ENCODE data around the gene BCS1L. TPM values are rescaled to one million over a fixed set of nuclear protein-coding genes. Genes with fewer than 3 reads are reported as not detected.
"Not testable (repeated sequence)": the region's sequence is repeated elsewhere in the genome, so short reads cannot be mapped to it uniquely, and the experiment has no call there.

Gene BCS1L
- total RNA-seq, 1 donor from 2014 or later = 36.5 TPM

- not testable (repeated sequence) for H3K4me1 Mint-ChIP-seq (ENCODE audit: unreplicated experiment); DNase-seq (ENCODE audit: extremely low spot score, unreplicated experiment); H3K4me3 Mint-ChIP-seq (ENCODE audit: unreplicated experiment); H3K27me3 Mint-ChIP-seq (ENCODE audit: unreplicated experiment); H3K27ac Mint-ChIP-seq (ENCODE audit: unreplicated experiment); H3K9me3 Mint-ChIP-seq (ENCODE audit: unreplicated experiment)
- TF ChIP-seq CTCF (IDR thresholded peaks at IDR 0.05) = peak; percentile 87
- peaks cover 36% of the 10 kb centered on the region for H3K36me3 Mint-ChIP-seq (ENCODE audit: unreplicated experiment)
These were observed 28.0 kb downstream of the BCS1L start for GRCh38 chr2:218687400-218688060.

- H3K27ac Mint-ChIP-seq (ENCODE audit: unreplicated experiment) = no peak overlapping the region
- DNase-seq (ENCODE audit: extremely low spot score, unreplicated experiment) = no peak
- no peaks in the 10 kb centered on the region for H3K9me3 Mint-ChIP-seq (ENCODE audit: unreplicated experiment)
- no peaks in the 10 kb centered on the region for H3K27me3 Mint-ChIP-seq (ENCODE audit: unreplicated experiment)
- no peak for TF ChIP-seq CTCF (IDR thresholded peaks at IDR 0.05)
- H3K36me3 Mint-ChIP-seq (ENCODE audit: unreplicated experiment) = peaks cover 38% of the 10 kb centered on the region
- H3K4me3 Mint-ChIP-seq (ENCODE audit: unreplicated experiment) = no peak overlapping the region
- peaks cover 6% of the 10 kb centered on the region for H3K4me1 Mint-ChIP-seq (ENCODE audit: unreplicated experiment)
These were observed 31.8 kb downstream of the BCS1L start for GRCh38 chr2:218691234-218691633.

GRCh38 chr2:218694405-218695145 lies 35.1 kb downstream of the BCS1L start:
- DNase-seq (ENCODE audit: extremely low spot score, unreplicated experiment) = no peak
- Mint-ChIP-seq H3K9me3 (ENCODE audit: unreplicated experiment) (no peaks in the 10 kb centered on the region), H3K4me1 (ENCODE audit: unreplicated experiment) (peaks cover 6% of the 10 kb centered on the region), H3K36me3 (ENCODE audit: unreplicated experiment) (peaks cover 49% of the 10 kb centered on the region), H3K27me3 (ENCODE audit: unreplicated experiment) (no peaks in the 10 kb centered on the region), H3K27ac (ENCODE audit: unreplicated experiment) (peak overlapping the region; percentile 40), H3K4me3 (ENCODE audit: unreplicated experiment) (no peak overlapping the region)
- no peak for TF ChIP-seq CTCF (IDR thresholded peaks at IDR 0.05)

GRCh38 chr2:218698885-218699284 lies 39.4 kb downstream of the BCS1L start:
- no peak overlapping the region for H3K4me3 Mint-ChIP-seq (ENCODE audit: unreplicated experiment)
- no peak for DNase-seq (ENCODE audit: extremely low spot score, unreplicated experiment)
- TF ChIP-seq CTCF (IDR thresholded peaks at IDR 0.05) = no peak
- H3K27ac Mint-ChIP-seq (ENCODE audit: unreplicated experiment) = no peak overlapping the region
- H3K4me1 Mint-ChIP-seq (ENCODE audit: unreplicated experiment) = peaks cover 6% of the 10 kb centered on the region
- no peaks in the 10 kb centered on the region for H3K9me3 Mint-ChIP-seq (ENCODE audit: unreplicated experiment)
- no peaks in the 10 kb centered on the region for H3K27me3 Mint-ChIP-seq (ENCODE audit: unreplicated experiment)
- H3K36me3 Mint-ChIP-seq (ENCODE audit: unreplicated experiment) = peaks cover 32% of the 10 kb centered on the region

- Mint-ChIP-seq H3K27ac (ENCODE audit: unreplicated experiment) (no peak overlapping the region), H3K36me3 (ENCODE audit: unreplicated experiment) (peaks cover 29% of the 10 kb centered on the region), H3K9me3 (ENCODE audit: unreplicated experiment) (no peaks in the 10 kb centered on the region), H3K4me3 (ENCODE audit: unreplicated experiment) (no peak overlapping the region), H3K4me1 (ENCODE audit: unreplicated experiment) (no peaks in the 10 kb centered on the region), H3K27me3 (ENCODE audit: unreplicated experiment) (no peaks in the 10 kb centered on the region)
- TF ChIP-seq CTCF (IDR thresholded peaks at IDR 0.05) = no peak
- no peak for DNase-seq (ENCODE audit: extremely low spot score, unreplicated experiment)
These were observed 42.3 kb downstream of the BCS1L start for GRCh38 chr2:218701806-218702205.
